ENCODE data around the gene CATSPERD. TPM values are rescaled to one million over a fixed set of nuclear protein-coding genes. Genes with fewer than 3 reads are reported as not detected.

CATSPERD gene
- total RNA-seq, 2 donors from 2014 or later = not detected

DNA sequence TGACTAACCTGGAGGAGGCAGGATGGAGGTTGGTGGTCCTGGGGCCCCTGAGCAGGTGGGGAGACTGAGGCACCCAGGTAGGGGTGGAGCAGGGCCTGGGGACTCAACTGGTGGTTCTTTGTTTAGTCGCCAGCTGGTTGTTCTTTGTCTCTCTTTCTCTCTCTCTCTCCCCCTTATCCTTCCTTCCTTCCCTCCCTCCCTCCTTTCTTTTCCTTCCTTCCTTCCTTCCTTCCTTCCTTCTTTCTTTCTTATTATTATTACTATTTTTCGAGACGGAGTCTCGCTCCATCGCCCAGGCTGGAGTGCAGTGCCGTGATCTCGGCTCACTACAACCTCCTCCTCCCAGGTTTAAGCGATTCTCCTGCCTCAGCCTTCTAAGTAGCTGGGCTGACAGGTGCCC is 77.8 kb downstream of the CATSPERD start:
- DNase-seq = no peak
- intact Hi-C loops (cut with DNase I, micrococcal nuclease) = no loop called here

DNA sequence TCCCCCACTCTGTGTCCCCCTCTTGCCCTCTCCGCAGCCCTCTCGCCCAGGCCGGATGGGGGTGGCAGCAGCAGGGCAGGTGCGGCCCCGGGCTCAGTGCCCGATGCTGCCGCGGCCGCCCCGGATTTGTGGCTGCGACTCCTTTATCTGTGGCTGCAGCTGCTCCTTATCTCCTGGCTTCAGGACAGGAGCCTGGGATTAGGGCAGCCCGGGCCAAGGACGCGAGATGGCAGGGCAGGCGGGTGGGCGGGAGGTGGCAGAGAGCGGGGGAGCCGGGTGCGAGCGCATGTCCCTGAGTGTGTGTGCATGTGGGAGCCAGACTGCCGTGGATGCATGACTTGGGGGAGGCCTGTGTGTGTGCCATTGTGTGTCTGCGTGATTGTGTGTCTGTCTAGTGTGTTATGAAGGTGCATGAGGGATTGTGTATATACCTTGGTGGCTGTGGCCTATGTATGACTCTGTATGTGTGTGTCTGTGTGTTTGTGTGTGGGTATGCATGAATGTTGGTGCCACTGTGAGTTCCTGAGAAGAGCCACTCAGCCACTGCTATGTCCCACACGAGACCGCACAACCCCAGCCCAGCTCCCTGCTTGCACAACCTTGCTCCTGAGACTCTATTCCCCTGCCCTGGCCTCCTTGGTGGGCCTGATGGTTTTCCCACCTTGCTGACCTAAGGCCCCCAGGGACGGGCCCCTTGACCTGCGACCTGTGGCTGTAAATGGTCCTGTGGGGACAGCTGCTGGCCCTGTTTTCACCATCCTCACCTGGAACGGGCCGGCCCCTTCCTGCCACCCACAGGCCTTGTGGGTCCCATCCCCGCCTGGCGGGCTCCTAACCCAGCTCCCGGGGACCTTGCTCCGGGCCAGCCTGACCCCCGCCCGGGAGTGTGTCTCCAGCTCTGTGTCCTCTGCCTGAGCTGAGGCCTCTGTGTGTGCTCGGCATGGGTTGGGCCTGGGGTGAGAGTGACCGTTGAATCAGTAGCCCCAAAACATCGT is 79.1 kb downstream of the CATSPERD start:
- intact Hi-C loops (cut with DNase I, micrococcal nuclease) = no loop called here
- ATAC-seq (peak; percentile 12), DNase-seq (no peak)

More for the DNA sequence above, 77.8 kb downstream of the CATSPERD start:
- ATAC-seq = no peak

DNA sequence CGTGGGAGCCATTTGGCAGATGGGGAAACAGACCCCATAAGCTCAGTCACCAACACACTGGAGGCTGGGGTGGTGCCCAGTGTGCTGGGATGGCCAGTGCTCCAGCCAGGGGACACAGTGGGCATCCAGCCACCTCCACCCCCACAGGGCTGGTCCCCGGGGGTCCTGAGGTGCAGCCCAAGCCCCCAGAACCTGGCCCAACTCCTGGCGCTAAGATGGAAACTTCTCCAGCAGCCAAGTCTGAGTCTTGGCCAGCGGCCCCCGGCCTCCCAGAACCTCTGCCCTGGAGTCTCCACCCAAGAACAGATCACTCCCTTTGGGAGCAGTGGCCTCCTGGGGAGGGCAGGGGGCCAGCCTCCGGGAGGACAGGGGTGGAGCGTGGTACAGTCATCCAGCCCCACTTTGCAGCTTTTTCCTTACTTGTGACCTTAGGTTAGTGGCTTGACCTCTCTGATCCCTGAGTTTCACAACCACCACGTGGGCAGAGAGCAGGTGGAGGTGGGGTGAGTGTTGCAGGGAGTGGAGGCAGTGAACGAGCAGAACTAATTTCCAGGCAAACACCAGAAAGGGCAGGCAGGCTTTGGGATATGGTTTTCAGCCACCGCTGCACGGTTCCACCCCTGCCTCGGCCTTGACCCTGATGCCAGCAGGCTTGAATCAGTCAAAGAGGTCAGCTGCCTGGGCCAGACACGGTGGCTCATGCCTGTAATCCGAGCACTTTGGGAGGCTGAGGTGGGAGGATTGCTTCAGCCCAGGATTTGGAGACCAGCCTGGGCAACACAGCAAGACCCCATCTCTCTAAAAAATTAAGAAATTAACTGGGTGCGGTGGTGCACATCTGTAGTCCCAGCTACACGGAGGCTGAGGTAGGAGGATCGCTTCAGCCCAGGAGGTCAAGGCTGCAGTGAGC is 80.2 kb downstream of the CATSPERD start:
- intact Hi-C loops (cut with DNase I, micrococcal nuclease) = no loop called here
- ATAC-seq = no peak

DNA sequence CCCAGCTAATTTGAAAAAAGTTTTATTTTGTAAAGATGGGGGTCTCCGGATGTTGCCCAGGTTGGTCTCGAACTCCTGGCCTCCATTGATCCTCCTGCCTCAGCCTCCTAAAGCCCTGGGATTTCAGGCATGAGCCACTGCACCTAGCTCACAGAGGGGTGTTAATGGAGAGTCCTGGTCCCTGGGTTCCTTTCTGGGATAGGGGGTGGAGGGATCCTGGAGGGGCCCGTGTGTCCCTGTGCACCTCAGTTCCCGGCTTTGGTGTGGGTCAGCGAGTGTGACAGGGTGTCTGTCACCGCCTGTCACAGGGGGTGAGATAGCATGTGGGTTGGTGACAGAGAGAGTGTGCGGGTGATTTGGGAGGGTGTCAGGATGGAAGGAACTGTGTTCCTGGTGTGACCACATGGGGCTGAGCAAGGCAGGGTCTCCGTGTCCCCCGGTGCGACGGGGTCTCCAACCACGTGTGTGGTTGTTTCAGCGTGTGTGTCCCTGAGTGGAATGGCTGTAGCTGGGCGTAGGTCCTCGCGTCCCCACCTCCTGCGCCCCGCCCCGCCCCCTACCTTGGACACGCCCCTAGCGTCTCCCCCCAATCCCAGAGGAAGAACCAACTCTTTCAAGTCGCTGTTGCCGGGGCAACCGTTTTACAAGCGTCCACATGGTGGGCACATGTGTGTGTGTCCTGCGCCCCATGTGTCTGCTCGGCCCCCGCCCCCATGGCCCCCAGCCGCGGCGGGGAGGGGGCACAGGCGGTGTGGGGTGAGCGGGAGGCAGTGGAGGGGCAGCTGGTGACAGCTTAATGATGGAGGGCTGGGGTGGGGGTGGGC is 81.6 kb downstream of the CATSPERD start:
- intact Hi-C loops (cut with DNase I, micrococcal nuclease) = no loop called here
- DNase-seq (no peak), ATAC-seq (no peak)

More for the DNA sequence above, 80.2 kb downstream of the CATSPERD start:
- DNase-seq = no peak

DNA sequence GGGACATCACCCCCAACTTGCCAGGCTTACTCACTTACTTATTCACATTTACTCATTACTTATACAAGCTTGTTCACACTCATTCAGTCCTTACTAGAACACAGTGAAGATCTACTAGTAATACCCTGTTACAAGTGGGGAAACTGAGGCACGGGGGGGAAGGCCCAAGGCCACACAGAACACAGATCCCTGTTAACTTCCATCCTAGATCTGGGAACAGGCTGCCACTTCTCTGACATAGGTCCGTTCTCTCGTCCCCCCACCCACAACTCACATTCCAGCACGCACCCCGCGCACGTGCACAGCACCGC is 83.0 kb downstream of the CATSPERD start:
- intact Hi-C loops (cut with DNase I, micrococcal nuclease) = no loop called here
- ATAC-seq (peak; percentile 0), DNase-seq (no peak)

DNA sequence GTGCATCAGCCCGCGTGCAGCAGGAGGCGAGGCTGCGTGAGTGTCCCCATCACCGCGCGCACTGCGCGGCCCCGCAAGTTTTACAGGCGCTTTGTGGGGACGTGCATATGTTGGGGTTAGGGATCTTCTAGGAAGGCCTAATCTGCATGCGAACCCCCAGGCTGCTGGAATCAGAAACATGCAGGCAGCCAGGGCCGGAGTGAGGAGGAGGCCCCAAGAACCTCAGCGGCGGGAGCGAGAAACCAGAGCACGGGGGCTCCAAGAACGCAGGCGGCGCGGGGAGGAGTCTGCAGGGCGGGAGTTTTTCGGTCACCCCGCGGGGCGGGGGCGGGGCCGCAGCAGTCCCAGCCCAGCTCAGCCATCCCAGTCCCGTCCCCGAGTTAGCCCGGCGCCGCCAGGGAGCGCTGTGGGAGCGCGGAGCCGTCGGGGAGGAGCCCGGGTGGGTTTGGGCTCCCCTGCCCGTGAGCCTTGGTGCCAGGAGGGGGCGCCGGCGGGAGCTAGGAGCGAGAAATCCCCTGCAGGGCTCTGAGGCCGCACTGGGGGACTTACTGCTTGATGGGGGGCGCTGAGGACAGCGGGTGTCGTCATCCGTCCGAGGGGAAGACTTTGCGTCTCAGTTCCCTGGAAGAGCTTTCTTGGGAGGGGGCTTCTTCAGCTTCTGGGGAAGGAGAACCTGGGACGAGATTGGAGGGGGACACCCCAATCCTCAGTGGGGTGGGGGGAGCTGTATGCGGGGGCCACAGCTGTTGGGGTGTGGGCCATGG is 83.5 kb downstream of the CATSPERD start:
- ATAC-seq = peak; percentile 82
- intact Hi-C loops (cut with DNase I, micrococcal nuclease) = no loop called here

DNA sequence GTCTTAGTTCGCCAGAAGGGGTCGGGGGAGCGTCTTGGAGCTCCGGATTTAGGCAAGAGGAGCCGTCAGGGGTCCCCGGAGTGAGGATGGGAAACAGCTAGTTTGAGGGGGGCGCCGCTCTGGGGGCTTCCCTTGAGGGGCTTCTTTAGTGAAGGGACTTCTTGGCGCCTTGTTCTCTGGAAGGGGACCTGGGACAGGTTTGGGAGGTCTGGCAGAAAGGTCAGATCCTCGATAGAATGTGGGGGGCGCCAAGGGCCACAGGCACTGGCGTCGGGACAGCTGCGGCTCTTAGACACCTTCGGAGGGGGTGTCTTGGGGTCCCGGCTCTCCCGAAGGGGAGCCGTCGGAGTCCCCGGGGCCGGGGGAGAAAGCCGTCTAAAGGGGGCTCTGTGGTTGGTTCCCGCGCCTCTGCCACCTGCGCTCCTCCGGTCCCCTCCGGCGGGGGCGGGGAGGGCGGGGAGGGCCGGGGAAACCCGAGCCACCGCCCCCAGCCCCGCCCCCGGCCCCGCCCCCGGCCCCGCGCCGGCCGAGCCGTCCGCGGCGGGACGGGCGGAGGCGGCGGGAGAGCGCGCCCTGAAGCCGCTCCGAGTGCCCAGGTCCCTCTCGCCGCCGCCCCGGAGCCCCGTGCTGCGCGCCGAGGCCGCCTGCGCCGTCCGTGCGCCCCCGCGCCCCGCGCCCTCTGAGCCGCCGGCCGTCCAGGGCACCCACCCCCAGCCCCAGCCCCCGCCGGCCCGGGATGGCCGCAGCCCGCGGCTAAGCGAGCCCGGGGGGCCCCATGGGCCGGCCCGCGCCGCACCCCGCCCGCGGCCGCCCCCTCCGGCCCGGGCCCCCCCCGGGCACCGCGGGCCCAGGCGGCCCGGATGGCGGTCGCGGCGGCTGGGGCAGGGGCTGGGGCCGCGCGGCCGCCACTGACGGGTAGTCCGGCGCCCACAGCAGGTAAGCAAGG is 84.4 kb downstream of the CATSPERD start, which contains the start of gene NRTN:
NRTN (plus strand) TSS at position 552 of the 946 bp plus-strand sequence. CDS start 19,099 bp downstream, outside the sequence.
- peak in 1 of 2 donors; percentile 59 for DNase-seq
- intact Hi-C loops (cut with DNase I, micrococcal nuclease) = loop anchor here (5.0 kb wide), 2 partner anchors 88 to 93 kb away; no protein-coding TSS in a partner anchor
- peak; percentile 59 for ATAC-seq

More for the DNA sequence above, 83.5 kb downstream of the CATSPERD start:
- peak; percentile 87 to 94 for DNase-seq

DNA sequence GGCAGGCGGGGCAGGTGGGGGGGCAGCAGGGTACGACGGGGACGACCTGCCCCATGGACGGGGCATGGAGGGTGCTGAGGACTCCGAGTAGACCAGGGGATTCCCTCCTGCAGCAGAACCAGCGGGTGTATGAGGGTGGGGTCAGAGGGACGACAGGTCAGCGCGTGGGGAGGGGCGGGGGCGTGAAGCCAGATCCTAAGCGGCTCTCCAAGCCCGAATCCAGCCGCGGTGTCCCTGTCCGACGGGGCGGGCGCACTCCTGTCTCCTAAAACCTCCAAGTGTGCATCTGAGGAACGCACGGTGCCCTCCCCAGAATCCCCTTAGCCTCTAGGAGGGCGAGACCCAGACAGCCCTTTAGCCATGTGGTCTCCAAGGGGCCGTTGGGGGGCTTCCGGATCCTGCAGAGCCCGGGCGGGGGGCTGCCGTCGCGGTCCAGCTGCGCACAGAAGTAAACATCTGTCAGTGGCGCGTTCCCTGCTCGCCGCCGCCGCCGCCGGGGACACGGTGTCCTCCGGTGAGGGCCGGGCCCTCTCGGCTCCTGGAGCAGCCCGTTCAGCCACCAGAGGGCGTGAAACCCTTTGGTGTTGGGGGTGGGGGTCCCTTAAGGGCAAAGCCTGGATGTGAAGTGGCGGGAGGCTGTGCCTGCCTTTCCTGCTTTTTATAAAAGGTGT is 85.2 kb downstream of the CATSPERD start:
- ATAC-seq (peak; percentile 54), DNase-seq (peak; percentile 77 to 85)
- intact Hi-C loops (cut with DNase I, micrococcal nuclease) = loop anchor here (5.0 kb wide), 2 partner anchors 87 to 92 kb away; no protein-coding TSS in a partner anchor

DNA sequence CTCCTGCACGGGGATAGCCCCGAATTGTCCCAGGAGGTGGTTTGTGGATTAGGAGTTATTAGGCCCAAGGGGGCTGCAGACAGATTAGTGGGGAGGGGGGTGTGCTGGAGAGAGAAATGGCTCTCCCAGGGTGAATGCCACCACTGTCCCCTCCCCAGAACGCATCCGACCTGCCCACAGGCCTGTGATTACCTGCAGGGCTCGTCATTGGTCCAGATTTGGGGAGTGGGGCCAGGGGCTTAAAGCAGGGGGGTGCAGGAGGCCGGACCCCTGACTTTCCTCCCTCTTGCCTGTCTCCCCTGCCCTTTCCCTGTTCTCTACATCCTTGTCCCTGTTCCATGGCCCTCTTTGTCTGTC is 85.7 kb downstream of the CATSPERD start:
- ATAC-seq (no peak), DNase-seq (no peak)
- intact Hi-C loops (cut with DNase I, micrococcal nuclease) = loop anchor here (5.0 kb wide), 2 partner anchors 86 to 91 kb away; no protein-coding TSS in a partner anchor

DNA sequence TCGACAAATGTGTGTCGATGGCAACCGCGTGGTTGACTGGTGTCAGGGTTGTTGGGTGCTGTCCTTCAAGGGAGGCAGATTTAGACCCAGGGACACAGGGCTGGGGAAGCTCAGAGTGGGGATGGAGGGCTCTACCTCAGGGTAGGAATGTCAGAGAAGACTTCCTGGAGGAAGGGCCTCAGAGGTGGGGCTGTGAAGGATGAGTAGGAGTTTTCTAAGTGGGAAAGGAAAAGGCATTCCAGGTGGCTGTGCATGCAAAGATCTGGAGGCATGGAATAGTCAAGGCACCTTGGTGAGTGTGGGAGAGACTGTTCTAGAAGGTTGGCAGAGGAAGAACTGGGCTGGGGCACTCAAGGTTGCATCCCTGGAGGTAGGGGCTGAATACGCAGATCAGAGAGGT is 86.5 kb downstream of the CATSPERD start:
- DNase-seq (no peak), ATAC-seq (no peak)
- intact Hi-C loops (cut with DNase I, micrococcal nuclease) = loop anchor here (5.0 kb wide), 2 partner anchors 85 to 90 kb away; no protein-coding TSS in a partner anchor

DNA sequence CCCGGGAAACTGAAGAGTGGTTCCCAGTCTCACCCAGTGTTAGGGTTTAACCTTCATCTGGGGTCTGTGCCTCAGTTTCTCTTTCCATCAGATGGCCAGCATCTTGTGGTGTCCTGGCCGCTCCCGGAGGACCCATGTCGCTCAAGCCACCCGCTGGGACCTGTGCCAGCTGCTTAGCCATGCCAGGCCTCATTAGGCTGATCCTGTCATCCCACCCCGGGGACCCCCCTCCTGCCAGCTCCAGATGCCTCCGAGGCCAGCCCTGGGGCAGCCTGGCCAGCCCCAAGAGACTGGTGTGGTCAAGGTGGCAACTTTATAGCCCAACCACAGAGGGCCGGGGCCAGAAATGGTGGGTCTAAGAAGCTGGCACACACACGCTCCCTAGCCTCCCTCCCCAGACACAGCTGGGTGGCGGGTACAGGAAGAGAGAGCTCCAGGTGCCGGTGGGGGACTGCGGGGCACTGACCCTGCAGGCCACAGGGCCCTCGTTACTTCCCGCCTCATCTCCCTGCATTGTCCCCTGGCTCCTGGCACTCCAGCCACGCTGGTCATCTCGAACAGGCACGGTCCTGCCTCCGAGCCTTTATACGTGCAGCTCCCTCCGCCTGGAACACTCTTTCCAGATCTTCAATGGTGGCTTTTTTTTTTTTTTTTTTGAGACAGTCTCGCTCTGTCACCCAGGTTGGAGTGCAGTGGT is 87.8 kb downstream of the CATSPERD start:
- DNase-seq = no peak
- no peak for ATAC-seq
- intact Hi-C loops (cut with DNase I, micrococcal nuclease) = loop anchor here (5.0 kb wide), 2 partner anchors 84 to 89 kb away; no protein-coding TSS in a partner anchor

DNA sequence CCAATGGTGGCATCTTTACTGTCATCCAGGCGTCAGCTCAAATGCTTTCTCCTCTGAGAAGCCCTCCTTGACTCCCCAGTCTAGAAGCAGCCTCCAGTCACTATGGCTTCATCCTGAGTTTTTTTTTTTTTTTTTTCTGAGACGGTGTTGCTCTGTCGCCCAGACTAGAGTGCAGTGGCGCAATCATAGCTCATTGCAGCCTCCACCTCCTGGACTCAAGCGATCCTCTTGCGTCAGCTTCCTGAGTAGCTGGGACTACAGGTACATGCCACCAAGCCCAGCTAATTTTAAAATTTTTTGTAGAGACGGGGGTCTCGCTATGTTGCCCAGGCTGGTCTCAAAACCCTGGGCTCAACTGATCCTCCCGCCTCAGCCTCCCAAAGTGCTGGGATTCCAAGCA is 88.6 kb downstream of the CATSPERD start:
- intact Hi-C loops (cut with DNase I, micrococcal nuclease) = loop anchor here (5.0 kb wide), 2 partner anchors 83 to 88 kb away; no protein-coding TSS in a partner anchor
- ATAC-seq (no peak), DNase-seq (no peak)

DNA sequence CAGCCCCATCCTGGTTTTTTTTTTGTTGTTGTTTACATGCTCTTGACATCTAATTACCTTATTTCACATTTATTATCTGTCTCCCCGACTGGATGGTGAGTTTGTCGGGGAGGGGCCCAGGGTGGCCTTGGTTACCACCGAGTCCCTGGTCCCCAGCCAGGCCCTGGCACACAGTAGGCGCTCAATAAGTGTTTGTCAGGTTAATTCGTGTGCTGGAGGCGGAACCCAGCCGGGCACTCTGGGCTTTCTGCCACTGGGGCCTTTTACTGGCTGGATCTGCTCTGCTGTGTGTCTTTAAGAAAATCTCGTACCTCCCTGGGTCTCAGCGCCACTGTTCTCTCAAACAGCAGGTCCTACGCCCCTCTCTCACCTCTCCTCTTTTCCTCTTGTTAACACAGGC is 89.0 kb downstream of the CATSPERD start:
- ATAC-seq (no peak), DNase-seq (no peak)
- intact Hi-C loops (cut with DNase I, micrococcal nuclease) = loop anchor here (5.0 kb wide), 2 partner anchors 83 to 88 kb away; no protein-coding TSS in a partner anchor

DNA sequence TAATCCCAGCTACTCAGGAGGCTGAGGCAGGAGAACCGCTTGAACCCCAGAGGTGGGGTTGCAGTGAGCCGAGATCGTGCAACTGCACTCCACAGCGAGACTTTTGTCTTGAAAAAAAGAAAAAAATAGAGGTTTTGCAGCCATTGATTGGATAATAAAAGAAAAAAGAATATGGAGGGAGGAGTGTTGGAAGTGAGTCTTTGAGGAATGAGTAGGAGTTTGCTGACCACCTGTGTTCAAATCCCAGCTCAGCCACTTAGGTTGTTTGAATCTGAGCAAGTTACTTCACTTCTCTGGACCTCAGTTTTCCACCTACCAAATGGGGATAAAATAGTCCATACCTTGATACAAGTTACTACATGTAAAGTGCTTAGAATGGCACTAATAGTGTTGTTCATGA is 90.7 kb downstream of the CATSPERD start:
- no peak for DNase-seq
- ATAC-seq = no peak
- intact Hi-C loops (cut with DNase I, micrococcal nuclease) = no loop called here

DNA sequence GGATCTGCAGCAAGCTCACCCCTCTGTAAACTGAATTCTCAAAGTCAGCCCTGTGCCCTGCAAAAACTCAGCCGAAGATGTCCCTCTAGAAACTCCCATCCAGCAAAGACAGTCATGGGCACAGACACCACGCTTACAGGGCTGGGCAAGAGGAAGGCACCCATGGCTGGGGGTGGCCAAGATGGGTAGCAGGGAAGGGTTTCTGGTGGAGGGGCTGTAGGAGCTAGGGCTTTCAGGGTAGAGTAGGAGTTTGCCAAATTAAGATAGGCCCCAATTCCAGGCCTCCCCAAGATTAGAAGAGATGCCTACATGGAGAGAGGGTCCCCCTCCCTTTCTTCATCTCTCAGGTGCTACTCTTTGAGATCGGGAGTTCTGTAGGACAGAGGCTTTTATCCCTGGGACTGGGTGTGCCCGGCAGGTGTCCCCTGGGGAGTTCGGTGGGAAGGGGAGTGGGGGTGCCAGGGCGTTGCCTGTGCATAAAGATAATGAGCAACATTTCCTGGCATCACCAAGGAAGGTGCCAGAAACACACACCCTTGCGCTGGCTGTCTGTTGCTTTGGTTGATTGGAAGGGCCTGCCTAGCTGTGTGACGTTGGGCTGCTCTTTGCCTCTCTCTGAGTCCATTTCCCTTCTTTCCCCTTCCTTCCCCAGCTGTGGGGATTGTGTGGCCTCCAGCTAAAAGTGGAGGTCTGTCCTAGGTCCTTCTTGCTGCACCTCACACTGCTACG is 93.8 kb downstream of the CATSPERD start:
- peak; percentile 59 for ATAC-seq
- DNase-seq = no peak

More for the DNA sequence above, 93.8 kb downstream of the CATSPERD start:
- intact Hi-C loops (cut with DNase I, micrococcal nuclease) = no loop called here

Data from left colon (tissue), 2 donors.